SU-DHL-6 (cell line): ENCODE measurements around the gene OSBPL6.

Source experiments
- EZH2phosphoT487 ChIP-seq: fragments of 200-600 bp; sonication (generic), shearing (Covaris generic); conservative IDR thresholded peaks from 2 replicates; pipeline ENCODE4 v1.6.1; 2018; ENCODE audit warnings: mild to moderate bottlenecking, antibody characterized with exemption, low read length, moderate library complexity, mixed read lengths
- TF ChIP-seq, protein P1 (sequence below): fragments of 200-600 bp; sonication (generic); IDR thresholded peaks from one replicate; pipeline ENCODE4 v1.5.1; 2017; ENCODE audit warnings: antibody characterized with exemption, mild to moderate bottlenecking, low read length, moderate library complexity; ENCODE audit not compliant: insufficient read depth, poor library complexity, severe bottlenecking

DNA sequence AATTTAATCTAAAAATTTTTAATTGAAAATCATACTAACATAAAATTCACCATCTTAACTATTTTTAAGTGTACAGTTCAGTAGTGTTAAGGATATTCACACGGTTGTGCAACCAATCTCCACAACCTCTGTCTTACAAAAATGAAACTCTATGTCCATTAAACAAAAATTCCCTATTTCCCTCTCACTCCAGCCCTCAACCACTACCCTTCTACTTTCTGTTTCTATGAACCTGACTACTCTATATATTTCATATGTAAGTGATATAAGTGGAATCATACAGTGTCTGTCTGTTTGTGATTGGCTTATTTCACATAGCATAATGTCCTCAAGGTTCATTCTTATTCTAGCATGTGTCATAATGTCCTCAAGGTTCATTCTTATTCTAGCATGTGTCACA lies 34.3 kb upstream of the OSBPL6 start:
- TF ChIP-seq, protein P1, sequence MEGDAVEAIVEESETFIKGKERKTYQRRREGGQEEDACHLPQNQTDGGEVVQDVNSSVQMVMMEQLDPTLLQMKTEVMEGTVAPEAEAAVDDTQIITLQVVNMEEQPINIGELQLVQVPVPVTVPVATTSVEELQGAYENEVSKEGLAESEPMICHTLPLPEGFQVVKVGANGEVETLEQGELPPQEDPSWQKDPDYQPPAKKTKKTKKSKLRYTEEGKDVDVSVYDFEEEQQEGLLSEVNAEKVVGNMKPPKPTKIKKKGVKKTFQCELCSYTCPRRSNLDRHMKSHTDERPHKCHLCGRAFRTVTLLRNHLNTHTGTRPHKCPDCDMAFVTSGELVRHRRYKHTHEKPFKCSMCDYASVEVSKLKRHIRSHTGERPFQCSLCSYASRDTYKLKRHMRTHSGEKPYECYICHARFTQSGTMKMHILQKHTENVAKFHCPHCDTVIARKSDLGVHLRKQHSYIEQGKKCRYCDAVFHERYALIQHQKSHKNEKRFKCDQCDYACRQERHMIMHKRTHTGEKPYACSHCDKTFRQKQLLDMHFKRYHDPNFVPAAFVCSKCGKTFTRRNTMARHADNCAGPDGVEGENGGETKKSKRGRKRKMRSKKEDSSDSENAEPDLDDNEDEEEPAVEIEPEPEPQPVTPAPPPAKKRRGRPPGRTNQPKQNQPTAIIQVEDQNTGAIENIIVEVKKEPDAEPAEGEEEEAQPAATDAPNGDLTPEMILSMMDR, result no peak
- TF ChIP-seq EZH2phosphoT487, result no peak
